OCI-LY1 (cell line): ENCODE data around the gene NRCAM.

ENCODE experiments used
- H2AFZ ChIP-seq: fragments of 200-600 bp; sonication (generic), shearing (Covaris generic); 2 replicates; pipeline ENCODE4 v1.6.0; 2014; ENCODE audit warnings: antibody characterized with exemption, mild to moderate bottlenecking, low read length
- H3F3A ChIP-seq: fragments of 200-600 bp; sonication (generic), shearing (Covaris generic); 2 replicates; pipeline ENCODE4 v1.6.0; 2014; ENCODE audit warnings: mild to moderate bottlenecking, antibody characterized with exemption, low read length, moderate library complexity; ENCODE audit not compliant: insufficient read depth
- H3K27ac ChIP-seq: fragments of 200-600 bp; sonication (generic); 2 replicates; pipeline ENCODE4 v1.5.1; 2014; ENCODE audit warnings: low read length, mixed run types, mild to moderate bottlenecking, low read depth; ENCODE audit not compliant: poor library complexity, severe bottlenecking
- H3K27me3 ChIP-seq: fragments of 200-600 bp; sonication (generic); 2 replicates; pipeline ENCODE4 v1.6.0; 2014; ENCODE audit warnings: antibody characterized with exemption, mild to moderate bottlenecking, low read length, moderate library complexity; ENCODE audit not compliant: insufficient read depth
- H3K36me3 ChIP-seq: fragments of 200-600 bp; sonication (generic); 2 replicates; pipeline ENCODE4 v1.6.1; 2014; ENCODE audit warnings: mild to moderate bottlenecking, antibody characterized with exemption, low read length, moderate library complexity, mixed read lengths; ENCODE audit not compliant: insufficient read depth
- H3K4me1 ChIP-seq: fragments of 200-600 bp; sonication (generic); 2 replicates; pipeline ENCODE4 v1.5.1; 2014; ENCODE audit warnings: mild to moderate bottlenecking, low read length, moderate library complexity; ENCODE audit not compliant: insufficient read depth, severe bottlenecking
- H3K4me2 ChIP-seq: fragments of 200-600 bp; sonication (generic), shearing (Covaris generic); 2 replicates; pipeline ENCODE4 v1.6.1; 2014; ENCODE audit warnings: low read length
- H3K4me3 ChIP-seq: fragments of 200-600 bp; sonication (generic); 2 replicates; pipeline ENCODE4 v1.5.1; 2014; ENCODE audit warnings: low read length, low read depth, mild to moderate bottlenecking, mixed read lengths; ENCODE audit not compliant: poor library complexity, severe bottlenecking
- H3K79me2 ChIP-seq: fragments of 200-600 bp; shearing (Covaris generic); 2 replicates; pipeline ENCODE4 v1.6.1; 2016; ENCODE audit warnings: mixed run types, low read length, mixed read lengths; ENCODE audit not compliant: insufficient read depth
- H3K9ac ChIP-seq: fragments of 200-600 bp; sonication (generic), shearing (Covaris generic); 2 replicates; pipeline ENCODE4 v1.6.1; 2014; ENCODE audit warnings: mild to moderate bottlenecking, low read length, mixed read lengths
- H3K9me2 ChIP-seq: fragments of 200-600 bp; sonication (generic), shearing (Covaris generic); 2 replicates; pipeline ENCODE4 v1.6.1; 2014; ENCODE audit warnings: low read depth, mild to moderate bottlenecking, low read length, mixed read lengths
- H3K9me3 ChIP-seq: fragments of 200-600 bp; shearing (Covaris generic); 2 replicates; pipeline ENCODE4 v1.6.1; 2014; ENCODE audit warnings: low read length, mixed read lengths
- H4K20me1 ChIP-seq: fragments of 200-600 bp; sonication (generic), shearing (Covaris generic); 2 replicates; pipeline ENCODE4 v1.6.0; 2016; ENCODE audit warnings: mild to moderate bottlenecking, low read length; ENCODE audit not compliant: insufficient read depth
- EZH2 ChIP-seq: fragments of 200-600 bp; sonication (generic), shearing (Covaris generic); IDR thresholded peaks from 2 replicates; pipeline ENCODE4 v1.8.0; 2017; ENCODE audit warnings: borderline replicate concordance, mixed run types, mild to moderate bottlenecking, antibody characterized with exemption, low read length, moderate library complexity, mixed read lengths
- TF ChIP-seq, protein P1 (sequence below): fragments of 200-600 bp; sonication (generic), shearing (Covaris generic); IDR thresholded peaks from 2 replicates; pipeline ENCODE4 v1.5.1; 2017; ENCODE audit warnings: mild to moderate bottlenecking, antibody characterized with exemption, low read length, moderate library complexity, mixed read lengths

The NRCAM gene

DNA sequence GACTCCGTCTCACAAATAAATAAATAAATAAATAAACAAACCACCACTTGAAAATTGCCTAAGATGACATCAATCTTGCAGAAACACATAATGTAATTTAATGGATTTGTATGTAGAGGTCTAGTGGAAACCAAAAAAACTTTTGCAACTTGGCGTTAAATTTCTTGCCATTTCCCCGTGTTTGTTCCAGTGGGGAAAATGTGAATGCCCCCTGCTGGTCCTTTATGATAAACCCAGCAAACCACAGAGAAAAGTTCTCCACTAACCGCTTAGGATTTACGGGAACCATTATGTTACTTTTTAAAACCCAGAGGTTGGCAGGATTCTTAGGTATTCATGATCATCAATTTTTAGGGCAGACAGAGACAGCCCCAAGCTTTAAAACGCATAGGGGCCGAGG, 358.5 kb downstream of the NRCAM start:
- no peak overlapping the region for H3K4me3 ChIP-seq
- no peaks in the 10 kb centered on the region for H4K20me1 ChIP-seq
- peaks cover 4% of the 10 kb centered on the region; the same call in 1 of the 2 replicates for H3K27me3 ChIP-seq
- H2AFZ ChIP-seq, result no peak overlapping the region
- no peak overlapping the region for H3K27ac ChIP-seq
- no peak for TF ChIP-seq EZH2
- TF ChIP-seq, protein P1, sequence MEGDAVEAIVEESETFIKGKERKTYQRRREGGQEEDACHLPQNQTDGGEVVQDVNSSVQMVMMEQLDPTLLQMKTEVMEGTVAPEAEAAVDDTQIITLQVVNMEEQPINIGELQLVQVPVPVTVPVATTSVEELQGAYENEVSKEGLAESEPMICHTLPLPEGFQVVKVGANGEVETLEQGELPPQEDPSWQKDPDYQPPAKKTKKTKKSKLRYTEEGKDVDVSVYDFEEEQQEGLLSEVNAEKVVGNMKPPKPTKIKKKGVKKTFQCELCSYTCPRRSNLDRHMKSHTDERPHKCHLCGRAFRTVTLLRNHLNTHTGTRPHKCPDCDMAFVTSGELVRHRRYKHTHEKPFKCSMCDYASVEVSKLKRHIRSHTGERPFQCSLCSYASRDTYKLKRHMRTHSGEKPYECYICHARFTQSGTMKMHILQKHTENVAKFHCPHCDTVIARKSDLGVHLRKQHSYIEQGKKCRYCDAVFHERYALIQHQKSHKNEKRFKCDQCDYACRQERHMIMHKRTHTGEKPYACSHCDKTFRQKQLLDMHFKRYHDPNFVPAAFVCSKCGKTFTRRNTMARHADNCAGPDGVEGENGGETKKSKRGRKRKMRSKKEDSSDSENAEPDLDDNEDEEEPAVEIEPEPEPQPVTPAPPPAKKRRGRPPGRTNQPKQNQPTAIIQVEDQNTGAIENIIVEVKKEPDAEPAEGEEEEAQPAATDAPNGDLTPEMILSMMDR, result peak; percentile 67
- no peak overlapping the region for H3K9ac ChIP-seq
- no peak overlapping the region for H3K4me2 ChIP-seq
- H3K4me1 ChIP-seq, result no peaks in the 10 kb centered on the region
- H3K9me2 ChIP-seq, result no peaks in the 10 kb centered on the region
- H3K36me3 ChIP-seq, result no peaks in the 10 kb centered on the region
- no peaks in the 10 kb centered on the region for H3F3A ChIP-seq
- H3K79me2 ChIP-seq, result no peaks in the 10 kb centered on the region
- H3K9me3 ChIP-seq, result no peaks in the 10 kb centered on the region
